GM12878 (cell line): ENCODE data around the gene NBPF3. TPM values are rescaled to one million over a fixed set of nuclear protein-coding genes. Genes with fewer than 3 reads are reported as not detected.
"Not testable (repeated sequence)": the region's sequence is repeated elsewhere in the genome, so short reads cannot be mapped to it uniquely, and the experiment has no call there.

ENCODE experiments used
- ATAC-seq: fragments of 200-7000 bp; cut with Tn5 transposase; 3 replicates; pipeline ENCODE4 v1.9.1; 2020; ENCODE audit warnings: mild to moderate bottlenecking, moderate library complexity
- BruUV-seq: library from RNA; stranded (reverse); fragments of 400-500 nt; replicated peaks from 2 replicates; lab custom pipeline; 2021; lab: Mats Ljungman, UMichigan
- CTCF ChIA-PET: fragments of 300-600 bp; sonication (Branson Sonifier 250); formaldehyde crosslinking; extraction: SDS; loops from one replicate; lab custom pipeline; 2021; ENCODE audit warnings: inconsistent platforms; lab: Yijun Ruan, JAX
- POLR2A ChIA-PET: fragments of 350-600 bp; formaldehyde crosslinking; extraction: SDS; loops from one replicate; lab custom pipeline; 2021; ENCODE audit warnings: inconsistent platforms; lab: Charles Lee
- RAD21 ChIA-PET: fragments of 300-600 bp; sonication (Branson Sonifier 250); formaldehyde crosslinking; loops from one replicate; lab custom pipeline; 2023; ENCODE audit warnings: antibody characterized with exemption; ENCODE audit not compliant: unreplicated experiment; lab: Charles Lee
- SMC1A ChIA-PET: fragments of 300-600 bp; sonication (Branson Sonifier 250); formaldehyde crosslinking; loops from one replicate; lab custom pipeline; 2023; ENCODE audit not compliant: unreplicated experiment, uncharacterized antibody; lab: Charles Lee
- DNase-seq: peaks from one replicate; pipeline ENCODE4 v3.0.0-alpha.2; 2011; ENCODE audit warnings: low read depth, low spot score
- FAIRE-seq: peaks from 3 replicates; lab custom pipeline; 2011; peaks lifted over from hg19 to GRCh38; lab: Jason Lieb, UNC
- H2AFZ ChIP-seq: 2 replicates; pipeline ENCODE4 v1.6.0; 2011; ENCODE audit warnings: low read depth, low read length, control low read depth; ENCODE audit not compliant: control insufficient read depth
- H3K27ac ChIP-seq: 2 replicates; pipeline ENCODE4 v1.5.1; 2011; ENCODE audit warnings: control low read depth; ENCODE audit not compliant: control insufficient read depth, insufficient read depth
- H3K27me3 ChIP-seq, 2 experiments: replicated peaks in 1 of 2; 2 replicates each; pipeline versions ENCODE4 v1.6.0 to v1.6.1; 2011; ENCODE audit warnings: low read length in 1 of 2; ENCODE audit not compliant: control insufficient read depth in 2 of 2, insufficient read depth in 2 of 2
- H3K36me3 ChIP-seq, 2 experiments: 2 replicates each; pipeline ENCODE4 v1.5.1; 2011; ENCODE audit warnings: low read length in 1 of 2; ENCODE audit not compliant: control insufficient read depth in 2 of 2, insufficient read depth in 2 of 2
- H3K4me1 ChIP-seq: 2 replicates; pipeline ENCODE4 v1.6.1; 2011; ENCODE audit warnings: mild to moderate bottlenecking, low read length, moderate library complexity, mixed read lengths; ENCODE audit not compliant: control insufficient read depth, insufficient read depth
- H3K4me2 ChIP-seq: 2 replicates; pipeline ENCODE4 v1.6.0; 2011; ENCODE audit warnings: control low read depth; ENCODE audit not compliant: control insufficient read depth, insufficient read depth
- H3K4me3 ChIP-seq: fragments of 200-600 bp; sonication (generic); 2 replicates; pipeline ENCODE4 v1.5.1; 2016
- H3K79me2 ChIP-seq: 2 replicates; pipeline ENCODE4 v1.6.0; 2011; ENCODE audit warnings: low read length; ENCODE audit not compliant: control insufficient read depth, insufficient read depth
- H3K9ac ChIP-seq: 2 replicates; pipeline ENCODE4 v1.8.0; 2011; ENCODE audit warnings: low read length, control low read depth, mixed read lengths; ENCODE audit not compliant: control insufficient read depth, insufficient read depth
- H3K9me3 ChIP-seq: replicated peaks from 3 replicates; pipeline ENCODE4 v1.5.1; 2011; ENCODE audit warnings: mild to moderate bottlenecking, low read length; ENCODE audit not compliant: control insufficient read depth, insufficient read depth
- H4K20me1 ChIP-seq: 2 replicates; pipeline ENCODE4 v1.6.0; 2011; ENCODE audit not compliant: control insufficient read depth, insufficient read depth
- BCLAF1 ChIP-seq: fragments of 450-650 bp; IDR thresholded peaks from 2 replicates; pipeline ENCODE4 v1.6.1; 2017; ENCODE audit warnings: antibody characterized with exemption, mild to moderate bottlenecking, moderate library complexity
- BMI1 ChIP-seq: fragments of 450-650 bp; IDR thresholded peaks from 2 replicates; pipeline ENCODE4 v1.6.1; 2016; ENCODE audit warnings: mild to moderate bottlenecking, moderate library complexity, borderline replicate concordance
- STAT1 ChIP-seq: fragments of 450-650 bp; conservative IDR thresholded peaks from 2 replicates; pipeline ENCODE4 v1.6.1; 2014; ENCODE audit warnings: antibody characterized with exemption, mild to moderate bottlenecking
- WGBS: methylation state at CpG from one replicate; pipeline ENCODE4 v1.1.6; 2016; ENCODE audit warnings: low lambda C conversion rate; ENCODE audit not compliant: insufficient replicate concordance, insufficient coverage; ENCODE audit errors: missing lambda C conversion rate; 5-methylcytosine and 5-hydroxymethylcytosine counted together
- in situ Hi-C: fragments of 300-500 bp; cut with MboI; formaldehyde crosslinking; loops from 9 replicates; pipeline ENCODE4 v1.14.3; 2018; ENCODE audit warnings: mixed read lengths
- intact Hi-C: fragments of 100-400 bp; cut with micrococcal nuclease; formaldehyde crosslinking; loops from one replicate; pipeline ENCODE4 v1.14.2; 2022; ENCODE audit not compliant: unreplicated experiment
- polyA plus RNA-seq, 11 experiments: library from polyadenylated mRNA; depleted of rRNA in 4 of 11; unstranded in 6 of 11; stranded (reverse) in 5 of 11; fragments of >200 nt; fragmentation: Nextera tagmentation in 4 of 11; fragmentation: Illumina TruSeq in 1 of 11; extraction: Ambion mirVana in 4 of 11; extraction: Trizol in 1 of 11; gene quantifications; 1 replicate in 1 of 11; 2 replicates in 10 of 11; pipeline versions ENCODE4 v1.2.1 to v1.2.3, GENCODE V29; 2011 to 2016; ENCODE audit warnings: inconsistent platforms in 2 of 11, missing spikeins in 2 of 11, low read depth in 1 of 11
- total RNA-seq, 4 experiments: library from RNA; depleted of rRNA in 3 of 4; stranded (reverse); fragments of >200 nt in 3 of 4; fragmentation: Illumina TruSeq in 1 of 4; extraction: Trizol in 1 of 4; gene quantifications; 2 replicates each; pipeline versions ENCODE4 v1.2.1 to v1.2.3, GENCODE V29; 2013 to 2021

NBPF3 gene
- total and polyA plus RNA-seq, 10 of the 15 experiments (the other 5 are each of a cell fraction or from before 2014, with no cell fraction given), result 0.56 to 4.4 (median 2.7) TPM

GRCh38 chr1:21457654-21458053 is 17.7 kb downstream of the NBPF3 start (continued):
- TF ChIP-seq BCLAF1 (no peak), BMI1 (no peak), STAT1 (no peak)

GRCh38 chr1:21465127-21465526 is 25.2 kb downstream of the NBPF3 start:
- H3K4me3 ChIP-seq, H3K4me1 ChIP-seq, in situ Hi-C loops, H3K9ac ChIP-seq, RAD21 ChIA-PET, DNase-seq, FAIRE-seq, BruUV-seq, H3K36me3 ChIP-seq, SMC1A ChIA-PET, H4K20me1 ChIP-seq, H3K79me2 ChIP-seq, intact Hi-C loops, H3K27ac ChIP-seq, CTCF ChIA-PET, H3K27me3 ChIP-seq, H2AFZ ChIP-seq, POLR2A ChIA-PET, H3K9me3 ChIP-seq, ATAC-seq, H3K4me2 ChIP-seq: not testable (repeated sequence)

GRCh38 chr1:21467946-21468345 is 28.0 kb downstream of the NBPF3 start:
- 55% methylated on average over 4 of the region's 4 CpGs for WGBS
- H3K9ac ChIP-seq, intact Hi-C loops, H3K79me2 ChIP-seq, H3K27ac ChIP-seq, H3K36me3 ChIP-seq, FAIRE-seq, BruUV-seq, H3K4me2 ChIP-seq, H3K27me3 ChIP-seq, ATAC-seq, H3K4me1 ChIP-seq, H3K9me3 ChIP-seq, SMC1A ChIA-PET, in situ Hi-C loops, H3K4me3 ChIP-seq, POLR2A ChIA-PET, H2AFZ ChIP-seq, RAD21 ChIA-PET, DNase-seq, H4K20me1 ChIP-seq: not testable (repeated sequence)
- CTCF ChIA-PET, result interaction anchor here (1.2 to 1.8 kb wide), 2 partner anchors 96 to 252 kb away, joined by 3 to 4 read pairs; no protein-coding TSS in a partner anchor
